ENCODE results near the gene LDLRAD3. TPM values are rescaled to one million over a fixed set of nuclear protein-coding genes. Genes with fewer than 3 reads are reported as not detected.
A peak's percentile ranks its signal among the peaks of the same experiment; 100 is the strongest.

Gene LDLRAD3
- total and polyA plus RNA-seq, 10 donors: 1.5 to 9.6 (median 8.1) TPM

GRCh38 chr11:36149538-36150242 lies 205.8 kb downstream of the LDLRAD3 start:
- no peak for DNase-seq
- intact Hi-C loops (cut with DNase I; ENCODE audit: low total_unique reads): no loop called here

GRCh38 chr11:36150986-36151385 lies 207.1 kb downstream of the LDLRAD3 start:
- TF ChIP-seq CTCF (IDR thresholded peaks at IDR 0.05 in 8 of 11, conservative IDR thresholded peaks at IDR 0.05 in 3 of 11): no peak
- TF ChIP-seq POLR2AphosphoS5 (IDR thresholded peaks at IDR 0.05): no peak
- no peak for TF ChIP-seq POLR2A (IDR thresholded peaks at IDR 0.05)
- Histone ChIP-seq H3K36me3 (no peaks in the 10 kb centered on the region), H3K4me1 (peaks cover 0 to 10% (median 0%) of the 10 kb centered on the region in 6 donors), H3K27me3 (replicated peaks in 1 of 7) (no peaks in the 10 kb centered on the region), H3K4me3 (no peak overlapping the region), H3K9me3 (no peaks in the 10 kb centered on the region), H3K27ac (no peak overlapping the region)
- DNase-seq: no peak
- intact Hi-C loops (cut with DNase I; ENCODE audit: low total_unique reads): no loop called here
- 73 to 92% (median 89%) methylated on average over 4 of the region's 4 CpGs for WGBS, 5 donors

More at GRCh38 chr11:36149538-36150242, 205.8 kb downstream of the LDLRAD3 start:
- TF ChIP-seq POLR2AphosphoS5 (IDR thresholded peaks at IDR 0.05) (peak in 1 of 3 donors; percentile 28), POLR2A (IDR thresholded peaks at IDR 0.05) (no peak), CTCF (IDR thresholded peaks at IDR 0.05 in 8 of 11, conservative IDR thresholded peaks at IDR 0.05 in 3 of 11) (peak in 4 of 11 experiments; percentile 14 to 31 (median 26))
- peak overlapping the region in 1 of 8 donors; percentile 9 for H3K27ac ChIP-seq
- no peak overlapping the region for H3K4me3 ChIP-seq
- H3K27me3 ChIP-seq (replicated peaks in 1 of 7): no peaks in the 10 kb centered on the region
- no peaks in the 10 kb centered on the region for H3K9me3 ChIP-seq
- 39 to 56% (median 44%) methylated on average over 7 to 8 of the region's 8 CpGs for WGBS, 5 donors
- H3K4me1 ChIP-seq: peaks cover 0 to 10% (median 0%) of the 10 kb centered on the region in 6 donors
- H3K36me3 ChIP-seq: no peaks in the 10 kb centered on the region

GRCh38 chr11:36151933-36152580 lies 208.2 kb downstream of the LDLRAD3 start:
- 77 to 84% (median 80%) methylated on average over 7 of the region's 7 CpGs for WGBS, 5 donors
- Histone ChIP-seq H3K27me3 (replicated peaks in 1 of 7) (no peaks in the 10 kb centered on the region), H3K36me3 (no peaks in the 10 kb centered on the region), H3K4me3 (no peak overlapping the region), H3K9me3 (no peaks in the 10 kb centered on the region), H3K4me1 (peaks cover 0 to 10% (median 0%) of the 10 kb centered on the region in 6 donors), H3K27ac (no peak overlapping the region)
- TF ChIP-seq CTCF (IDR thresholded peaks at IDR 0.05 in 8 of 11, conservative IDR thresholded peaks at IDR 0.05 in 3 of 11): no peak
- no peak for TF ChIP-seq POLR2AphosphoS5 (IDR thresholded peaks at IDR 0.05)
- no peak for TF ChIP-seq POLR2A (IDR thresholded peaks at IDR 0.05)
- DNase-seq: no peak
- intact Hi-C loops (cut with DNase I; ENCODE audit: low total_unique reads): no loop called here

- no peak overlapping the region for H3K27ac ChIP-seq
- DNase-seq: no peak
- H3K4me3 ChIP-seq: no peak overlapping the region
- H3K36me3 ChIP-seq: no peaks in the 10 kb centered on the region
- H3K27me3 ChIP-seq (replicated peaks in 1 of 7): no peaks in the 10 kb centered on the region
- WGBS, 5 donors: 84 to 92% (median 85%) methylated on average over 2 of the region's 2 CpGs
- peaks cover 0 to 10% (median 0%) of the 10 kb centered on the region in 6 donors for H3K4me1 ChIP-seq
- H3K9me3 ChIP-seq: no peaks in the 10 kb centered on the region
- intact Hi-C loops (cut with DNase I; ENCODE audit: low total_unique reads): no loop called here
- TF ChIP-seq POLR2A (IDR thresholded peaks at IDR 0.05) (no peak), CTCF (IDR thresholded peaks at IDR 0.05 in 8 of 11, conservative IDR thresholded peaks at IDR 0.05 in 3 of 11) (no peak), POLR2AphosphoS5 (IDR thresholded peaks at IDR 0.05) (no peak)
Observed at GRCh38 chr11:36153551-36153950, 209.7 kb downstream of the LDLRAD3 start.

Data from spleen (tissue), 11 donors.